Measurements from ENCODE around the gene CCDC88C. TPM values are rescaled to one million over a fixed set of nuclear protein-coding genes. Genes with fewer than 3 reads are reported as not detected.

CCDC88C gene
- total RNA-seq, 1 donor from 2014 or later, result 12.4 TPM

DNA sequence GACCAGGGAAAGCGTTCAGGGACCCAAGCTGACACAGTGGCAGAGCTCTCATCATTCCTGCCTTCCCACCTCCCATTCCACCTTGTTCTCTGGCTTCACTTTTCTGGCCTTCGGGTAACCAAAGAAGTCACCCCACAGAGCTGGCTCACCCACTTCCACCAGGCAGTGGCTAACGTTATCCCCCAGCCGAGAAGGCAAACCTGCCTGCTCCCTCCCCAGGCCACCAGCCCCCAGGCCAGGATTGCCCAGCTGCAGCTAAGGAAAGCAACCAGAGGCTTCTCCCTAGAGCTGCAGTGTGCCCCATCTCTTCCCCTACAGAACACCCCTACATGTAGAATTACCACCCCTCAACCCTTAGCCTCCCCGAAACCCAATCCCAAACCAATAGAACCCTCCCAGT is 22.2 kb downstream of the CCDC88C start:
- Histone ChIP-seq H3K36me3 (ENCODE audit: insufficient read depth, low read length) (no peaks in the 10 kb centered on the region), H3K79me2 (ENCODE audit: insufficient read depth, low read length) (no peaks in the 10 kb centered on the region), H3K27ac (ENCODE audit: low read depth, low read length) (no peak overlapping the region), H3K9ac (ENCODE audit: low read length) (no peak overlapping the region), H2AFZ (ENCODE audit: low read depth, low read length) (no peak overlapping the region), H3K27me3 (ENCODE audit: insufficient read depth, low read length) (peaks cover 21% of the 10 kb centered on the region), H4K20me1 (ENCODE audit: insufficient read depth, low read length) (no peaks in the 10 kb centered on the region), H3K4me1 (ENCODE audit: insufficient read depth, low read length) (no peaks in the 10 kb centered on the region), H3K4me3 (ENCODE audit: insufficient read depth, low read depth, low read length) (no peak overlapping the region), H3K4me2 (ENCODE audit: low read length) (no peak overlapping the region), H3K9me3 (ENCODE audit: insufficient read depth, low read depth, low read length) (no peaks in the 10 kb centered on the region)
- H3K36me3 Mint-ChIP-seq (ENCODE audit: low read depth, unreplicated experiment), result peaks cover 1% of the 10 kb centered on the region
- peaks cover 16% of the 10 kb centered on the region for H3K4me1 Mint-ChIP-seq (ENCODE audit: low read depth, unreplicated experiment)
- DNase-seq (ENCODE audit: low read depth), result no peak
- H3K27me3 Mint-ChIP-seq (ENCODE audit: low read depth, unreplicated experiment), result peaks cover 7% of the 10 kb centered on the region
- H3K27ac Mint-ChIP-seq (ENCODE audit: unreplicated experiment), result no peak overlapping the region
- peak overlapping the region; percentile 50 for H3K4me3 Mint-ChIP-seq (ENCODE audit: unreplicated experiment)
- H3K9me3 Mint-ChIP-seq (ENCODE audit: unreplicated experiment), result no peaks in the 10 kb centered on the region
- TF ChIP-seq, protein P1, sequence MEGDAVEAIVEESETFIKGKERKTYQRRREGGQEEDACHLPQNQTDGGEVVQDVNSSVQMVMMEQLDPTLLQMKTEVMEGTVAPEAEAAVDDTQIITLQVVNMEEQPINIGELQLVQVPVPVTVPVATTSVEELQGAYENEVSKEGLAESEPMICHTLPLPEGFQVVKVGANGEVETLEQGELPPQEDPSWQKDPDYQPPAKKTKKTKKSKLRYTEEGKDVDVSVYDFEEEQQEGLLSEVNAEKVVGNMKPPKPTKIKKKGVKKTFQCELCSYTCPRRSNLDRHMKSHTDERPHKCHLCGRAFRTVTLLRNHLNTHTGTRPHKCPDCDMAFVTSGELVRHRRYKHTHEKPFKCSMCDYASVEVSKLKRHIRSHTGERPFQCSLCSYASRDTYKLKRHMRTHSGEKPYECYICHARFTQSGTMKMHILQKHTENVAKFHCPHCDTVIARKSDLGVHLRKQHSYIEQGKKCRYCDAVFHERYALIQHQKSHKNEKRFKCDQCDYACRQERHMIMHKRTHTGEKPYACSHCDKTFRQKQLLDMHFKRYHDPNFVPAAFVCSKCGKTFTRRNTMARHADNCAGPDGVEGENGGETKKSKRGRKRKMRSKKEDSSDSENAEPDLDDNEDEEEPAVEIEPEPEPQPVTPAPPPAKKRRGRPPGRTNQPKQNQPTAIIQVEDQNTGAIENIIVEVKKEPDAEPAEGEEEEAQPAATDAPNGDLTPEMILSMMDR (IDR thresholded peaks at IDR 0.05; ENCODE audit: insufficient read depth, low read depth, low read length), result no peak
- TF ChIP-seq EZH2 (IDR thresholded peaks at IDR 0.05; ENCODE audit: insufficient read depth, low read length), result peak; percentile 16
- no peak for FAIRE-seq

DNA sequence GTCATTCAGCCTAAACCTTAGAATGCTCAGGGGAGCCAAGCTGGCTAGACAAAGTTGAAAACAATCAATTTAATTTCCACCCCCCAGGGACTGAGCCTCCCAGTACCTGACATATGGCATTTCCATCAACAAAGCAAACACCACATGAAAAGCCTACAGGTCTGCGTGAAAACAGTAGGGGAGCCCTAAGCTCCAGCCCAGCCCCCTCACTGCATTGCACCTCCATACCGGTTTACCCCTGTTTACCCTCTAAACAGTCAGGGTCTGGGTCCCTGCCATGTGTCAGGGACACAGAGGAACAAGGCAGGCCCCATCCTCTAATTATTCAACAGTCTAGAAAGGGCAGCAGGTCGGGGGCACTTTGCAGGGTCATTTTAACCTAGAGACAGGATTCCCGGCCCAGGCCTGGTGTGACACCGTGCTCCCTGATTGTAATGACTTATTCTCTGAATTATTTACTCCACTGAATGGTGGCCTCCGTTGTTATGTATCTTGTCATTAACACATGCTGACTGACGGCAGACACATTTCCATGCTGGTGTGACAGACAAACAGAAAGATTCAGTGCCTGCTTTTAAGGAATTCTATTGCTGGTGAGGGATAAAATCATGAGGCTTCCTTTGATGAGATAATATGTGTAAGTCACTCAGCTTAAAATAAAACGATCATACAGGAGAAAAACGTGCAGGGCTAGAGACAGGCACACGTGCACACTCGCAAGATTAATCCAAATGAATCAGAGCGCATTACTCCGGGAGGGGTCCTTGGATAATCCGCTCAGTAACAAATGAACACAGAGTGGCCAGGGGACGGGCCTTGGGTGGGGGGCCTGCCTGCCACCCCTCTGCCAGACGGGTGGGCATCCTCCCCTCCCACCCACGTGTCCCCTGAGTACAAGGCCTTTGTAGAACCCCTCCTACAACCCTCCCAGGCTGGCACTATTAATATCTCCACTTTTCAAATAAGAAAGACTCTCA is 23.2 kb downstream of the CCDC88C start:
- Histone ChIP-seq H3K79me2 (ENCODE audit: insufficient read depth, low read length) (no peaks in the 10 kb centered on the region), H2AFZ (ENCODE audit: low read depth, low read length) (no peak overlapping the region), H3K4me1 (ENCODE audit: insufficient read depth, low read length) (no peaks in the 10 kb centered on the region), H3K36me3 (ENCODE audit: insufficient read depth, low read length) (no peaks in the 10 kb centered on the region), H3K27ac (ENCODE audit: low read depth, low read length) (no peak overlapping the region), H3K4me2 (ENCODE audit: low read length) (no peak overlapping the region), H3K9me3 (ENCODE audit: insufficient read depth, low read depth, low read length) (no peaks in the 10 kb centered on the region), H3K9ac (ENCODE audit: low read length) (no peak overlapping the region), H3K27me3 (ENCODE audit: insufficient read depth, low read length) (peaks cover 21% of the 10 kb centered on the region), H3K4me3 (ENCODE audit: insufficient read depth, low read depth, low read length) (no peak overlapping the region), H4K20me1 (ENCODE audit: insufficient read depth, low read length) (no peaks in the 10 kb centered on the region)
- Mint-ChIP-seq H3K27me3 (ENCODE audit: low read depth, unreplicated experiment) (peaks cover 7% of the 10 kb centered on the region), H3K4me1 (ENCODE audit: low read depth, unreplicated experiment) (peaks cover 16% of the 10 kb centered on the region), H3K27ac (ENCODE audit: unreplicated experiment) (no peak overlapping the region), H3K9me3 (ENCODE audit: unreplicated experiment) (no peaks in the 10 kb centered on the region), H3K36me3 (ENCODE audit: low read depth, unreplicated experiment) (no peaks in the 10 kb centered on the region), H3K4me3 (ENCODE audit: unreplicated experiment) (no peak overlapping the region)
- no peak for DNase-seq (ENCODE audit: low read depth)
- no peak for FAIRE-seq
- TF ChIP-seq EZH2 (IDR thresholded peaks at IDR 0.05; ENCODE audit: insufficient read depth, low read length), result no peak
- TF ChIP-seq, protein P1 (IDR thresholded peaks at IDR 0.05; ENCODE audit: insufficient read depth, low read depth, low read length), result no peak
